LNCaP clone FGC (cell line): ENCODE results near the gene COL4A2.

Source experiments
- DNase-seq: peaks from one replicate; pipeline ENCODE4 v3.0.0-alpha.2; 2011; ENCODE audit warnings: low read depth
- H3K4me3 ChIP-seq: 2 replicates; pipeline ENCODE4 v1.5.1; 2011; ENCODE audit warnings: mild to moderate bottlenecking, low read depth, low read length, control low read depth
- CTCF ChIP-seq: IDR thresholded peaks from 2 replicates; pipeline ENCODE4 v1.5.1; 2012; ENCODE audit warnings: mild to moderate bottlenecking; ENCODE audit not compliant: control insufficient read depth, insufficient read depth; ENCODE audit errors: extremely low read depth

COL4A2 gene

DNA sequence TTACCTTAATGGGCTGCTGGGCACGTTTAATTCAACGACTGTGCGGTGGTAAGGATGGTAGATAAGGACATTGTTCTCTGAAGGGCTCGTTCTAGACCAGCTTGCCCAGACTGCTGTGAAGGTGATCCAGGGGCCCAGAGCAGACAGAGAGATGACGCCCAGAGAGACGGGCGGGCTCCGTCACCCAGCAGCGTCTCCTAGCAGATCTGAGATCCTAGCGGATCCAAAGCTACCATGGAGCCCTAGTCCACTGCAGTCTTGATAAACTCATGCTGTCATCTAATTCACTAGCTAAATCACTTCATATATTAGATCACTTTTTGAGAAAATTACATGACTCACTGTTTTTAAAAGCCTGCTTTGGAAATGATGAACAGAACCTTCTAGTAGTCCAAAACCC, 21.5 kb downstream of the COL4A2 start:
- no peak for TF ChIP-seq CTCF
- no peak overlapping the region for H3K4me3 ChIP-seq
- DNase-seq = no peak

DNA sequence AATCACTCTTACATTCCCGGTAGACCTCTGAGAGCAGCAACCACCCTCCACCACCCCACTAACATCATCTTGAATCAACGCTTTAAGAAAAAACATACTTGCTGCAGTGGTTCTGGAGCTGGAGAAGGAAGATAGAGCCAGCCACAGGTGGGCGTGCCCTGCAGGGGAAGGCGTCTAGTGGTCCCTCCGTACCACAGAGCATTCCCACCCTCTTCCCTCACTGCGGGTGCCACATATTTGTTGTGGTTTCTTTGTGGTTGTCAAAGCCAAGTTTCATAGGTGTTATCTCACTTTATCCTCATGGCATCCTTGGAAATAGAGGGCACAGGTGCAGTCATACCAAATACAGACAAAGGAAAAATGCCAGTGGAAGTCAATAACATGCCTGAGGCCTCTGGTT, 22.2 kb downstream of the COL4A2 start:
- TF ChIP-seq CTCF = no peak
- DNase-seq = no peak
- H3K4me3 ChIP-seq = no peak overlapping the region

DNA sequence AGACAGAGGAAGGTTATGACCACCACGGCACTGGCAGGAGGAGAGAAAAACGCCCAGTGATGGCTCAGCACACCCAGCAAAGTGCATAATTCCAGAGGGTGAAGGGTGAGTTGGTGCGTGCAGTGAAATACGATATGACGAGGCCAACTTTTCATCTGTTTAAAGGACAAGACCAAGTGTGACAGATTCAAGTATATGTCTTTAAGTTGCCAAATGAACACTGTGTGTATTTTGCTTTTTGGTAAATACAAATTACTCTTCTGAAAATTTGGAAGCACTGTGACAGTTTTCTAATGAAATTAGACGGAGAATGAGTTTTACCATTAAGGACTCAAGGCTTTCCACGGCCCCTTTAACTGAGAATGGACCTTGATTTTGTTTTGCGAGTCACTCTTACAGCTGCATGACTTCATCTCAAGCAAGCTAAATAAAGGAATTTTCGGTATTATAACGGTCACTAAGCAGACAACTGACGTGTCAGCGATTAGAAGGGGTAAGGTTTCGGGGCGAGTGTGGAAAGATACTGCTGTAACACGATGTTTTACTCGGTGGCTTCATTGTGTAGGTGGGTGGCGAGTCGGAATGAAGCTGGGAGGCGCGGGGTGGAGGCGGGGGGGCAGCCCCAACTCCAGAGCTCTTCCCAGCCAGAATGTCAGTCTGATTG, 22.8 kb downstream of the COL4A2 start:
- TF ChIP-seq CTCF = no peak
- no peak for DNase-seq
- no peak overlapping the region for H3K4me3 ChIP-seq

GRCh38 chr13:110330491-110331011, 23.5 kb downstream of the COL4A2 start:
- no peak for DNase-seq
- no peak for TF ChIP-seq CTCF
- no peak overlapping the region for H3K4me3 ChIP-seq

- no peak for TF ChIP-seq CTCF
- H3K4me3 ChIP-seq = no peak overlapping the region
- no peak for DNase-seq
Measured at GRCh38 chr13:110331362-110331761, 24.3 kb downstream of the COL4A2 start.

- H3K4me3 ChIP-seq = no peak overlapping the region
- no peak for DNase-seq
- TF ChIP-seq CTCF = no peak
Measured at GRCh38 chr13:110332750-110333149, 25.7 kb downstream of the COL4A2 start.

- no peak overlapping the region for H3K4me3 ChIP-seq
- TF ChIP-seq CTCF = no peak
- no peak for DNase-seq
Measured at GRCh38 chr13:110333837-110334236, 26.8 kb downstream of the COL4A2 start.
